ENCODE measurements around the gene NFIA. TPM values are rescaled to one million over a fixed set of nuclear protein-coding genes. Genes with fewer than 3 reads are reported as not detected.

NFIA gene
- total and polyA plus RNA-seq, 2 of the 13 experiments (the other 11 are each of a cell fraction or from before 2014, with no cell fraction given), result 14.7 to 28.5 TPM

GRCh38 chr1:61076728-61077675, 5.4 kb upstream of the NFIA start (continued):
- TF ChIP-seq ARID5B (CRISPR knock-in tag; IDR thresholded peaks at IDR 0.05) (peak; percentile 76), ZNF501 (CRISPR knock-in tag; IDR thresholded peaks at IDR 0.05) (peak; percentile 90), CEBPB (IDR thresholded peaks at IDR 0.05; ENCODE audit: borderline replicate concordance, low read depth, low read length) (peak; percentile 55), PAF1 (CRISPR knock-in tag; IDR thresholded peaks at IDR 0.05) (no peak), SYNCRIP (IDR thresholded peaks at IDR 0.05; ENCODE audit: insufficient read depth, low read depth, low read length) (no peak), ONECUT2 (CRISPR knock-in tag; IDR thresholded peaks at IDR 0.05) (peak; percentile 90), SKIL (CRISPR knock-in tag; IDR thresholded peaks at IDR 0.05; ENCODE audit: borderline replicate concordance) (peak; percentile 91), ZNF354B (CRISPR knock-in tag; IDR thresholded peaks at IDR 0.05) (no peak), ZNF33A (CRISPR knock-in tag; IDR thresholded peaks at IDR 0.05; ENCODE audit: borderline replicate concordance) (no peak), ZNF343 (CRISPR knock-in tag; IDR thresholded peaks at IDR 0.05) (peak; percentile 75; the same call in 1 of the 2 replicates), ZNF317 (CRISPR knock-in tag; IDR thresholded peaks at IDR 0.05) (peak; percentile 74; the same call in 1 of the 2 replicates), ZNF121 (CRISPR knock-in tag; IDR thresholded peaks at IDR 0.05) (peak; percentile 72), ZBTB43 (CRISPR knock-in tag; conservative IDR thresholded peaks at IDR 0.05) (0 out of 2 replicates have a peak, but pooled peaks have one; percentile 51), AGO2 (optimal IDR thresholded peaks at IDR 0.05; ENCODE audit: low read depth, low read length) (no peak), ZNF615 (CRISPR knock-in tag; IDR thresholded peaks at IDR 0.05; ENCODE audit: borderline replicate concordance) (0 out of 2 replicates have a peak, but pooled peaks have one; percentile 52), IKZF5 (CRISPR knock-in tag; IDR thresholded peaks at IDR 0.05) (peak; percentile 78), ZNF460 (CRISPR knock-in tag; IDR thresholded peaks at IDR 0.05; ENCODE audit: borderline replicate concordance) (no peak), KAT7 (CRISPR knock-in tag; IDR thresholded peaks at IDR 0.05; ENCODE audit: borderline replicate concordance) (no peak; the same call in 1 of the 2 replicates), ZBTB7A (CRISPR knock-in tag; IDR thresholded peaks at IDR 0.05) (no peak), SRY (CRISPR knock-in tag; IDR thresholded peaks at IDR 0.05) (no peak), KMT2B (CRISPR knock-in tag; IDR thresholded peaks at IDR 0.05) (peak; percentile 80)
